Right lobe of liver (tissue), 6 donors: ENCODE results near the gene NHLH1. TPM values are rescaled to one million over a fixed set of nuclear protein-coding genes. Genes with fewer than 3 reads are reported as not detected.
A peak's percentile ranks its signal among the peaks of the same experiment; 100 is the strongest.

Experiments used
- ATAC-seq, 4 donors: fragments of 200-7000 bp; cut with Tn5 transposase; one replicate each; pipeline ENCODE4 v1.9.1; 2020; ENCODE audit warnings: mild to moderate bottlenecking in 4 of 4, moderate library complexity in 4 of 4
- DNase-seq, 3 donors: peaks; one replicate each; pipeline ENCODE4 v3.0.0-alpha.2; 2020
- H3K27ac ChIP-seq, 3 donors: fragments of 200-600 bp; one replicate each; pipeline ENCODE4 v1.8.0; 2022
- H3K27me3 ChIP-seq, 2 donors: fragments of 200-600 bp; one replicate each; pipeline ENCODE4 v1.8.0; 2022
- H3K36me3 ChIP-seq, 4 donors: fragments of 200-600 bp; sonication (generic) in 1 of 4; one replicate each; pipeline versions ENCODE4 v1.5.1 to v1.8.0; 2017 to 2022; ENCODE audit warnings: control low read depth in 1 of 4
- H3K4me1 ChIP-seq, 4 donors: fragments of 200-600 bp; sonication (generic) in 1 of 4; one replicate each; pipeline versions ENCODE4 v1.5.1 to v1.8.0; 2017 to 2022; ENCODE audit warnings: control low read depth in 1 of 4
- H3K4me3 ChIP-seq, 3 donors: fragments of 200-600 bp; one replicate each; pipeline ENCODE4 v1.8.0; 2022
- H3K9me3 ChIP-seq, 4 donors: fragments of 200-600 bp; sonication (generic) in 1 of 4; one replicate each; pipeline versions ENCODE4 v1.5.1 to v1.8.0; 2017 to 2022; ENCODE audit warnings: control low read depth in 1 of 4
- CTCF ChIP-seq, 4 donors: fragments of 200-600 bp in 3 of 4; fragments of 450-650 bp in 1 of 4; IDR thresholded peaks; one replicate each; pipeline versions ENCODE4 v1.5.1 to v1.8.0; 2016 to 2022; ENCODE audit warnings: antibody characterized with exemption in 4 of 4, mild to moderate bottlenecking in 2 of 4
- POLR2A ChIP-seq: fragments of 450-650 bp; IDR thresholded peaks from one replicate; pipeline ENCODE4 v1.6.1; 2017; ENCODE audit warnings: antibody characterized with exemption, mild to moderate bottlenecking
- whole genome bisulfite sequencing: methylation state at CpG from one replicate; pipeline ENCODE4 v1.1.6; 2018; ENCODE audit warnings: low coverage, low lambda C conversion rate; ENCODE audit not compliant: insufficient coverage; ENCODE audit errors: missing lambda C conversion rate; 5-methylcytosine and 5-hydroxymethylcytosine counted together
- intact Hi-C, 2 donors: fragments of 100-400 bp; cut with DNase I; formaldehyde crosslinking; loops; one replicate each; pipeline versions ENCODE4 v1.11.2 to v1.14.1; 2022
- total RNA-seq, 6 experiments: library from RNA; depleted of rRNA in 2 of 6; stranded (reverse); fragments of >200 nt in 2 of 6; fragmentation: NEBNext Ultra II Directional in 3 of 6; extraction: Animal tissue kit (Norgen Biotek cat#: 25700) in 3 of 6; gene quantifications; one replicate each; pipeline versions ENCODE4 v1.1.0 to v1.2.4, GENCODE V29; 2016 to 2023
- donor health status: DM: no; HTN: yes; CAD: no.
- donor health status: DM: no; HTN: no; CAD: no.
- donor health status: DM: no; HTN: no; CAD: no.
- donor health status: DM: no; HTN: yes; CAD: no.
- donor health status: DM: no; HTN: yes; CAD: no.

Gene NHLH1
- total RNA-seq, 6 experiments from 2014 or later: 0.07 to 0.12 TPM; not detected in 4

GRCh38 chr1:160403244-160403643 is 36.4 kb downstream of the NHLH1 start:
- Histone ChIP-seq H3K4me3 (no peak overlapping the region), H3K9me3 (no peaks in the 10 kb centered on the region), H3K4me1 (peaks cover 0 to 6% (median 0%) of the 10 kb centered on the region in 4 donors), H3K27ac (no peak overlapping the region), H3K36me3 (no peaks in the 10 kb centered on the region), H3K27me3 (no peaks in the 10 kb centered on the region)
- ATAC-seq (peak in 2 of 4 donors; percentile 16 to 17), DNase-seq (peak in 1 of 3 donors; percentile 4)
- TF ChIP-seq POLR2A (no peak), CTCF (IDR thresholded peaks at IDR 0.05) (no peak)
- WGBS: 35% methylated on average over 3 of the region's 3 CpGs
- intact Hi-C loops: no loop called here

- WGBS: 97% methylated on average over 3 of the region's 3 CpGs
- peak in 1 of 3 donors; percentile 24 for DNase-seq
- TF ChIP-seq POLR2A (no peak), CTCF (IDR thresholded peaks at IDR 0.05) (no peak)
Measured at GRCh38 chr1:160404094-160404493, 37.2 kb downstream of the NHLH1 start.

GRCh38 chr1:160405331-160405877 is 38.5 kb downstream of the NHLH1 start:
- no peaks in the 10 kb centered on the region for H3K9me3 ChIP-seq
- H3K4me3 ChIP-seq: no peak overlapping the region
- H3K36me3 ChIP-seq: no peaks in the 10 kb centered on the region
- TF ChIP-seq CTCF (IDR thresholded peaks at IDR 0.05): no peak
- no peak for TF ChIP-seq POLR2A
- H3K27me3 ChIP-seq: no peaks in the 10 kb centered on the region
- intact Hi-C loops: no loop called here
- 93% methylated on average over 2 of the region's 2 CpGs for WGBS
- H3K27ac ChIP-seq: no peak overlapping the region
- peaks cover 0 to 5% (median 0%) of the 10 kb centered on the region in 4 donors for H3K4me1 ChIP-seq
- DNase-seq: peak in 1 of 3 donors; percentile 17
- no peak for ATAC-seq

More at GRCh38 chr1:160404094-160404493, 37.2 kb downstream of the NHLH1 start:
- Histone ChIP-seq H3K9me3 (no peaks in the 10 kb centered on the region), H3K27ac (no peak overlapping the region), H3K4me1 (peaks cover 0 to 6% (median 0%) of the 10 kb centered on the region in 4 donors), H3K27me3 (no peaks in the 10 kb centered on the region), H3K4me3 (no peak overlapping the region), H3K36me3 (no peaks in the 10 kb centered on the region)
- intact Hi-C loops: no loop called here
- ATAC-seq: no peak

- Histone ChIP-seq H3K4me1 (no peaks in the 10 kb centered on the region), H3K27ac (no peak overlapping the region), H3K36me3 (no peaks in the 10 kb centered on the region), H3K9me3 (no peaks in the 10 kb centered on the region), H3K27me3 (no peaks in the 10 kb centered on the region), H3K4me3 (no peak overlapping the region)
- intact Hi-C loops: no loop called here
- DNase-seq (peak in 1 of 3 donors; percentile 27), ATAC-seq (no peak)
- no peak for TF ChIP-seq CTCF (IDR thresholded peaks at IDR 0.05)
- no peak for TF ChIP-seq POLR2A
- 78% methylated on average over 11 of the region's 15 CpGs for WGBS
Measured at GRCh38 chr1:160406131-160406968, 39.5 kb downstream of the NHLH1 start.
